ENCODE measurements around the gene ACOT8. TPM values are rescaled to one million over a fixed set of nuclear protein-coding genes. Genes with fewer than 3 reads are reported as not detected.
A peak's percentile ranks its signal among the peaks of the same experiment; 100 is the strongest.

ACOT8 gene
- total RNA-seq, 4 donors from 2014 or later: 84.6 to 108 (median 99.7) TPM

GRCh38 chr20:45816951-45817350 lies 40.2 kb downstream of the ACOT8 start:
- in situ Hi-C loops (cut with MboI; ENCODE audit: low pct_ligation_motif_present in 1 of 4, low pct_unique_long_range_greater_than_20kb in 1 of 4, low sequenced_read_pairs in 3 of 4): loop anchor here in 1 of 4 donors (25.0 kb wide), 1 partner anchor 145 kb away; the partner anchor contains the start of gene ZNF335
- H3K4me3 ChIP-seq: no peak overlapping the region
- H3K36me3 ChIP-seq: no peaks in the 10 kb centered on the region
- no peak for DNase-seq
- no peak for TF ChIP-seq POLR2A (IDR thresholded peaks at IDR 0.05)
- TF ChIP-seq, protein P1, sequence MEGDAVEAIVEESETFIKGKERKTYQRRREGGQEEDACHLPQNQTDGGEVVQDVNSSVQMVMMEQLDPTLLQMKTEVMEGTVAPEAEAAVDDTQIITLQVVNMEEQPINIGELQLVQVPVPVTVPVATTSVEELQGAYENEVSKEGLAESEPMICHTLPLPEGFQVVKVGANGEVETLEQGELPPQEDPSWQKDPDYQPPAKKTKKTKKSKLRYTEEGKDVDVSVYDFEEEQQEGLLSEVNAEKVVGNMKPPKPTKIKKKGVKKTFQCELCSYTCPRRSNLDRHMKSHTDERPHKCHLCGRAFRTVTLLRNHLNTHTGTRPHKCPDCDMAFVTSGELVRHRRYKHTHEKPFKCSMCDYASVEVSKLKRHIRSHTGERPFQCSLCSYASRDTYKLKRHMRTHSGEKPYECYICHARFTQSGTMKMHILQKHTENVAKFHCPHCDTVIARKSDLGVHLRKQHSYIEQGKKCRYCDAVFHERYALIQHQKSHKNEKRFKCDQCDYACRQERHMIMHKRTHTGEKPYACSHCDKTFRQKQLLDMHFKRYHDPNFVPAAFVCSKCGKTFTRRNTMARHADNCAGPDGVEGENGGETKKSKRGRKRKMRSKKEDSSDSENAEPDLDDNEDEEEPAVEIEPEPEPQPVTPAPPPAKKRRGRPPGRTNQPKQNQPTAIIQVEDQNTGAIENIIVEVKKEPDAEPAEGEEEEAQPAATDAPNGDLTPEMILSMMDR (IDR thresholded peaks at IDR 0.05): no peak
- TF ChIP-seq EP300 (IDR thresholded peaks at IDR 0.05; ENCODE audit: low read depth): no peak
- TF ChIP-seq POLR2AphosphoS5 (IDR thresholded peaks at IDR 0.05): no peak
- no peaks in the 10 kb centered on the region for H3K27me3 ChIP-seq
- intact Hi-C loops (cut with DNase I; ENCODE audit: low total_unique reads): no loop called here
- no peak overlapping the region for H3K27ac ChIP-seq
- peaks cover 6 to 26% (median 20%) of the 10 kb centered on the region in 4 donors for H3K4me1 ChIP-seq
- H3K9me3 ChIP-seq: no peaks in the 10 kb centered on the region
- 84 to 90% methylated on average over 2 to 3 of the region's 3 CpGs for WGBS, 2 donors (ENCODE audit: low coverage in 1 of 2)

GRCh38 chr20:45814314-45814713 lies 42.9 kb downstream of the ACOT8 start:
- TF ChIP-seq POLR2AphosphoS5 (IDR thresholded peaks at IDR 0.05) (no peak), POLR2A (IDR thresholded peaks at IDR 0.05) (no peak)
- in situ Hi-C loops (cut with MboI; ENCODE audit: low pct_ligation_motif_present in 1 of 4, low pct_unique_long_range_greater_than_20kb in 1 of 4, low sequenced_read_pairs in 3 of 4) (loop anchor here in 1 of 4 donors (25.0 kb wide), 1 partner anchor 148 kb away; the partner anchor contains the start of gene ZNF335), intact Hi-C loops (cut with DNase I; ENCODE audit: low total_unique reads) (no loop called here)
- 81% methylated on average over 3 of the region's 3 CpGs; no CpG with 5 or more reads in 1 of the 2 donors for WGBS, 2 donors (ENCODE audit: low coverage in 1 of 2)
- Histone ChIP-seq H3K36me3 (peaks cover 0 to 18% (median 5%) of the 10 kb centered on the region in 4 donors), H3K9me3 (no peaks in the 10 kb centered on the region), H3K27me3 (no peaks in the 10 kb centered on the region), H3K4me1 (peaks cover 6 to 27% (median 19%) of the 10 kb centered on the region in 4 donors), H3K4me3 (no peak overlapping the region), H3K27ac (no peak overlapping the region)
- no peak for DNase-seq

DNA sequence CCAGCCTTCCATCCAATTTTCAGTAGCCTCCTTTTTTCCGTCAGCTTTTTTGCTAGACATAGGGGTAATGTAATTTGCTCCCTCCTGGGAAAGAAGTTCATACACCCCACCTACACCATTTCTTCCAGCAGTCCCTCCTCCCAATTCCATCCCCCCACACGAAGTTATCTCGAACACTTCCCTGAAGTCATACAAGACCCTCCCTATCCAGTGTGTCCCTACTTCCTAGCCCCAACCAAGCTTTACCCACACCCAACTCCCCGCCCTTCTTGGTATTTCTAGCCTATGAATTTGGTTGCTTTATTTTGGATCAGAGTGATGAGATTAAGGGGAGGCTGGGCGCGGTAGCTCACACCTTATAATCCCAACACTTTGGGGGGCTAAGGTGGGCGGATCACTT lies 43.7 kb downstream of the ACOT8 start:
- no peaks in the 10 kb centered on the region for H3K27me3 ChIP-seq
- H3K4me3 ChIP-seq: peak overlapping the region in 2 of 4 donors; percentile 62 to 84
- H3K36me3 ChIP-seq: peaks cover 0 to 24% (median 8%) of the 10 kb centered on the region in 4 donors
- H3K9me3 ChIP-seq: no peaks in the 10 kb centered on the region
- peaks cover 6 to 27% (median 19%) of the 10 kb centered on the region in 4 donors for H3K4me1 ChIP-seq
- WGBS, 2 donors (ENCODE audit: low coverage in 1 of 2): 29 to 61% methylated on average over 4 to 7 of the region's 7 CpGs
- in situ Hi-C loops (cut with MboI; ENCODE audit: low pct_ligation_motif_present in 1 of 4, low pct_unique_long_range_greater_than_20kb in 1 of 4, low sequenced_read_pairs in 3 of 4): loop anchor here in 1 of 4 donors (25.0 kb wide), 1 partner anchor 149 kb away; the partner anchor contains the start of gene ZNF335
- no peak overlapping the region for H3K27ac ChIP-seq
- no peak for TF ChIP-seq EP300 (IDR thresholded peaks at IDR 0.05; ENCODE audit: low read depth)
- TF ChIP-seq POLR2AphosphoS5 (IDR thresholded peaks at IDR 0.05): no peak
- TF ChIP-seq, protein P1 (IDR thresholded peaks at IDR 0.05): no peak
- no peak for TF ChIP-seq POLR2A (IDR thresholded peaks at IDR 0.05)
- intact Hi-C loops (cut with DNase I; ENCODE audit: low total_unique reads): no loop called here
- no peak for DNase-seq

GRCh38 chr20:45813006-45813340 lies 44.2 kb downstream of the ACOT8 start:
- Histone ChIP-seq H3K36me3 (peaks cover 0 to 29% (median 9%) of the 10 kb centered on the region in 4 donors), H3K27me3 (no peaks in the 10 kb centered on the region), H3K4me1 (peaks cover 6 to 26% (median 18%) of the 10 kb centered on the region in 4 donors), H3K9me3 (no peaks in the 10 kb centered on the region), H3K27ac (peak overlapping the region in 2 of 4 donors; percentile 40 to 72), H3K4me3 (peak overlapping the region in 3 of 4 donors; percentile 48 to 84 (median 62))
- intact Hi-C loops (cut with DNase I; ENCODE audit: low total_unique reads) (no loop called here), in situ Hi-C loops (cut with MboI; ENCODE audit: low pct_ligation_motif_present in 1 of 4, low pct_unique_long_range_greater_than_20kb in 1 of 4, low sequenced_read_pairs in 3 of 4) (loop anchor here in 1 of 4 donors (25.0 kb wide), 1 partner anchor 149 kb away; the partner anchor contains the start of gene ZNF335)
- WGBS, 2 donors (ENCODE audit: low coverage in 1 of 2): 2% methylated on average over 11 of the region's 11 CpGs; no CpG with 5 or more reads in 1 of the 2 donors
- no peak for DNase-seq
- TF ChIP-seq, protein P1 (IDR thresholded peaks at IDR 0.05): no peak
- no peak for TF ChIP-seq POLR2A (IDR thresholded peaks at IDR 0.05)
